Retinal pigment epithelial cell (primary cell): ENCODE data around the gene ARFGEF3.
"Not testable (repeated sequence)": the region's sequence is repeated elsewhere in the genome, so short reads cannot be mapped to it uniquely, and the experiment has no call there.

Experiments
- DNase-seq: peaks from one replicate; pipeline ENCODE4 v3.0.0-alpha.2; 2010; ENCODE audit warnings: low read depth
- H3K4me3 ChIP-seq: 2 replicates; pipeline ENCODE4 v1.5.1; 2011; ENCODE audit warnings: mild to moderate bottlenecking, low read length, control low read depth, moderate library complexity
- TF ChIP-seq, protein P1 (sequence below): conservative IDR thresholded peaks from 2 replicates; pipeline ENCODE4 v1.5.1; 2011; ENCODE audit warnings: low read depth, low read length, control low read depth, inconsistent platforms

Gene ARFGEF3

DNA sequence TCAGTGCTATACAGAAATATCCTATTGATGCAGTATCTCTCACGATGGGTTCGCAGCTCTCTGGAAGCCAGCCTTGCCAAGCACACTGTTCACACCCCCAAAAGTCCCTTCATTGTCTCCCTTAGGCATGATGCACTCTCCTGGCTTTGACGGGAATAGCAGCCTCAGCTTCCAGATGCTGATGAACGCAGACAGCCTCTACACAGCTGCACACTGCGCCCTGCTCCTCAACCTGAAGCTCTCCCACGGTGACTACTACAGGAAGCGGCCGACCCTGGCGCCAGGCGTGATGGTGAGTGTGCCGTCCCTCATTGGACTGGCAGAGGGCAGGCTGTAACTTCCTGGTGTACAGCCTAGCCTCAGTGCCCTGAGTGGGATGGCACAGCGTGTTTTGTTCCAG, 116.6 kb downstream of the ARFGEF3 start:
- DNase-seq, result no peak
- TF ChIP-seq, protein P1, sequence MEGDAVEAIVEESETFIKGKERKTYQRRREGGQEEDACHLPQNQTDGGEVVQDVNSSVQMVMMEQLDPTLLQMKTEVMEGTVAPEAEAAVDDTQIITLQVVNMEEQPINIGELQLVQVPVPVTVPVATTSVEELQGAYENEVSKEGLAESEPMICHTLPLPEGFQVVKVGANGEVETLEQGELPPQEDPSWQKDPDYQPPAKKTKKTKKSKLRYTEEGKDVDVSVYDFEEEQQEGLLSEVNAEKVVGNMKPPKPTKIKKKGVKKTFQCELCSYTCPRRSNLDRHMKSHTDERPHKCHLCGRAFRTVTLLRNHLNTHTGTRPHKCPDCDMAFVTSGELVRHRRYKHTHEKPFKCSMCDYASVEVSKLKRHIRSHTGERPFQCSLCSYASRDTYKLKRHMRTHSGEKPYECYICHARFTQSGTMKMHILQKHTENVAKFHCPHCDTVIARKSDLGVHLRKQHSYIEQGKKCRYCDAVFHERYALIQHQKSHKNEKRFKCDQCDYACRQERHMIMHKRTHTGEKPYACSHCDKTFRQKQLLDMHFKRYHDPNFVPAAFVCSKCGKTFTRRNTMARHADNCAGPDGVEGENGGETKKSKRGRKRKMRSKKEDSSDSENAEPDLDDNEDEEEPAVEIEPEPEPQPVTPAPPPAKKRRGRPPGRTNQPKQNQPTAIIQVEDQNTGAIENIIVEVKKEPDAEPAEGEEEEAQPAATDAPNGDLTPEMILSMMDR, result peak; percentile 37
- no peak overlapping the region for H3K4me3 ChIP-seq

DNA sequence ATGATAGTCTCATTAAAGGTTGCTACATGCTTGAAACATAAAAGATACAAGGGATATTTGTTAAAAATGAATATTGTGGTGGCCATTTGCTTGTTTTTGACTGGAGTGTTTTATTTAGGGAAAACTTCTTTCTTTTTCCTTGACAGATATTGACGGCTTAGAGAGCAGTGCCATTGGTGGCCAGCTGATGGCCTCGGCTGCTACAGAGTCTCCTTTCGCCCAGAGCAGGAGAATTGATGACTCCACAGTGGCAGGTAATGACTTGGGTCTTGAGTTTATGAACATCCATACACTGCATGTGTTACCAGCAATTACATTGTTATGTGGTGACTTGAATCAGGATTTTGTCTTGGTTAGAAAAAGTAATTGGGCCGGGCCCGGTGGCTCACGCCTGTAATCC, 124.1 kb downstream of the ARFGEF3 start:
- H3K4me3 ChIP-seq, result no peak overlapping the region
- no peak for DNase-seq
- TF ChIP-seq, protein P1, result peak; percentile 5

DNA sequence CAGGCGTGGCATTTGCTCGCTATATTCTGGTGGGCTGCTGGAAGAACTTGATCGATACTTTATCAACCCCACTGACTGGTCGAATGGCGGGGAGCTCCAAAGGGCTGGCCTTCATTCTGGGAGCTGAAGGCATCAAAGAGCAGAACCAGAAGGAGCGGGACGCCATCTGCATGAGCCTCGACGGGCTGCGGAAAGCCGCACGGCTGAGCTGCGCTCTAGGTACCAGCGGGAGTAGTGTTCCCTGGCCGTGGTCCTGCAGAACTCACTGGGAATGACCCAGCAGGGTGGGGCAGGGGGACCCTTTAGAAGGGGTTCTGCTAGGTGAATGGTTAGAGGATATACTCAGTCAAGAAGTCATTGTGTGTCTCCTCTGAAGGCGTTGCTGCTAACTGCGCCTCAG, 125.0 kb downstream of the ARFGEF3 start:
- no peak for DNase-seq
- H3K4me3 ChIP-seq, result no peak overlapping the region
- TF ChIP-seq, protein P1, result no peak

DNA sequence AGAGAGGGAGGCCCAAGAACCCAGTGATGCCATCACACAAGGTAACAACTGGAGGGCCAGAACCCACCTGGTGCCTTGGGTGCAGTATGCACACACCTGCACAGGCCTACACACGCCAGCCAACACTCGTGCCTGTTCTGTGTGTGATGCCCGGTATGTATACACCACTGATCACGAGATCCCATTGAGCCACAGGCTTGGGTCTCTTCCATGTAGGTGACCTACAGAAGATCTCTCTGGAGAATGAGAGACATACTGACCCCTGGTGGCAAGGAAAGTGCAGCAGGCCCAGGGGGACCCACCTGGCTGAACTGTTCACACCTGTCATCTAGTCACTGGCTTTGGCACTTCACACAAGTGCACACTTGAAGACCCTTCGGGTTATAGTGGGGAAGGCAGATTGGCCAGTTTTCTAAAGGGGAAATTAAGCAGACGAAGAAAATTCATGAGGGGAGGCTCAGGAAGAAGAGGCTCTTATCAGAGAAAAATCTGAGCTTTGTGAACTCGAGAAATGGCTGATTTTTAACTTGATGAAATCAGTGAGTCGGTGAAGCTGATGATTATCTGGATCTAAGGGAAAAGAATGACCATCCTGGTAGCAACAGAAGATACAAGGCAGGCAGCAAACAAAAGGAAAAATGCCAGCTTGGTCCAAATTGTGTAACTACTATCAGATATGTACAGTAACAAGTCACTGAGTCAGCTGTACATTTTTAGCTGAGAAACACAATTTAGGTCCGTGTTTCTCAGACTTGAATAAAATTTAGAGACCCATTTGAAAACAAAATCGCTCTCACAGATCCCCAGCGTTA, 125.6 kb downstream of the ARFGEF3 start:
- TF ChIP-seq, protein P1, result peak; percentile 74
- H3K4me3 ChIP-seq, result no peak overlapping the region
- DNase-seq, result no peak

DNA sequence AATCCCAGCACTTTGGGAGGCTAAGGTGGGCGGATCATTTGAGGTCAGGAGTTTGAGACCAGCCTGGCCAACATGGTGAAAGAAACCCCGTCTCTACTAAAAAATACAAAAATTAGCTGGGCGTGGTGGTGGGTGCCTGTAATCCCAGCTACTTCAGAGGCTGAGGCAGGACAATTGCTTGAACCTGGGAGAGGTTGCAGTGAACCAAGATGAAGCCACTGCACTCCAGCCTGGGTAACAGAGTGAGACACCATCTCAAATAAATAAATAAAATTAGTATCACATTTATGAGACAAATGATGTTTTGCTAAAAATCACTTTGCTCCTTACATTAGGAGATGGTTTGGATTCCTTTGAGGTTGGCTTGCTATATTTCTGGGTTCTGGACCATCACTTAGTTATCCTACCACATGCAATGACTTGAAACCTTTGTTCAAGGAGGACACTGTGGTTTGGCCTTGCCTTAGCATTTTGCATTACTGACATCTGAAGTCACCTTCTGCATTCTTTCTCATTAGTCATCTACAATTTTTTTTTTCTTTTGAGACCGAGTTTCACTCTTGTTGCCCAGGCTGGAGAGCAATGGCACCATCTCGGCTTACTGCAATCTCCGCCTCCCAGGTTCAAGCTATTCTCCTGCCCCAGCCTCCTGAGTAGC, 126.8 kb downstream of the ARFGEF3 start:
- not testable (repeated sequence) for H3K4me3 ChIP-seq
- DNase-seq, result peak; percentile 34

DNA sequence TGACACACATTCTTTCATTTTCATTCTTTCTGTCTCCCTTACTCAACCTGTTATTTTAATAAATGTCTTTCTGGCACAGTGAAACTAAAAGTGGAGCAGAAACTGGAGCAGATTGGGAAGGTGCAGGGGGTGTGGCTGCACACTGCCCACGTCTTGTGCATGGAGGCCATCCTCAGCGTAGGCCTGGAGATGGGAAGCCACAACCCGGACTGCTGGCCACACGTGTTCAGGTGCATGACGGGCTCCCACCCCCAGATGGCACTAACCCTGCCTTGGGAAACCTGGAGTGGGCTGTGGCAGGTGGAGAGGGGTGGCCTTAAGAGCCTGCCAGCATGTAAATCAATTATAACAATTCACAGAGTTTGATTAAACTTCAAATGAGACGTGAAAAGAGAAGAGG, 128.0 kb downstream of the ARFGEF3 start:
- no peak for DNase-seq
- H3K4me3 ChIP-seq, result no peak overlapping the region
- TF ChIP-seq, protein P1, result peak; percentile 50

DNA sequence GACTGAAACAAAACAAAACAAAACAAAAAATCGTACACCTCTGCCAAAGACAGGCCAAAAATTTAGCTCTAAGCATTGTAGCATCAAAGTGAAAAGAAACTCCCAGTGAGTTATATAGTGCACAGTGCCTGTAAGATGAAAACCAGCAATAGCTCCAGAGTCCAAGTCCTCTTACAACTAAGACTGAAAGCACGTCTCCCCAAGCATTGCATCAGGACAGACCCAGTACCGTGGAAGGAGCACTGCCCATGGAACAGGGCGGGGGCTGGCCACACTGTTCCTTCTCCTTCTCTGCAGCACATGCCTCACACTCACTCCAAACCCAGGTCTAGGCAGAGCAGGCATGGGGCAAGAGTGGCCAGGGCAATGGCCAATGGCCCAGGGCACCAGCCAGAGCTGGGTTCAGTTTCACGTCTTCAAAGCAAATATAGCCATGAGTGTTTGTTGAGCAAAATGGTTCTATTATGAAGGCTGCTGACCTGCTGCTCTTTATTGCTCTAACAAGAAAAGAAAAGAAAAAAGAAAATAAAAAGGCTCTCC, 128.8 kb downstream of the ARFGEF3 start:
- DNase-seq, result no peak
- no peak overlapping the region for H3K4me3 ChIP-seq
- TF ChIP-seq, protein P1, result no peak
